ENCODE data around the gene B4GALNT4.
"Not testable (repeated sequence)": the region's sequence is repeated elsewhere in the genome, so short reads cannot be mapped to it uniquely, and the experiment has no call there.

B4GALNT4 gene

DNA sequence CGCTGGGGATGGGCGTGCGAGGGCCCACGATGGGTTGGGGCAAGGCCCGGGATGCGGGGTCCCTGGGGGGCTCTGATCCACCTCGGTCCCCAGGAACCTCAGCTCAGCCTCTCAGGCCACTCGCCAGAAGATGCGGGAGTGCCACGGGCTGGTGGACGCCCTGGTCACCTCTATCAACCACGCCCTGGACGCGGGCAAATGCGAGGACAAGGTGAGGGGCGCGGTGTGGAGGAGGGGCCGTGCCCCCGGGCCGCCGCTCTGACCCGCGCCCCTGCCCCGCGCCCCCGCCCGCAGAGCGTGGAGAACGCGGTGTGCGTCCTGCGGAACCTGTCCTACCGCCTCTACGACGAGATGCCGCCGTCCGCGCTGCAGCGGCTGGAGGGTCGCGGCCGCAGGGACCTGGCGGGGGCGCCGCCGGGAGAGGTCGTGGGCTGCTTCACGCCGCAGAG, 31.0 kb downstream of the B4GALNT4 start:
- POLR2A ChIA-PET, result no interaction called here
- DNase-seq (ENCODE audit: extremely low spot score), result no peak
- CTCF ChIA-PET, result no interaction called here
- no peak for TF ChIP-seq L3MBTL2 (conservative IDR thresholded peaks at IDR 0.05)
- TF ChIP-seq NFRKB (IDR thresholded peaks at IDR 0.05), result no peak
- no peak for TF ChIP-seq FOXK2 (IDR thresholded peaks at IDR 0.05)
- TF ChIP-seq HDGF (IDR thresholded peaks at IDR 0.05; ENCODE audit: borderline replicate concordance), result no peak
- no peak for TF ChIP-seq ARNT (IDR thresholded peaks at IDR 0.05)
- no peak for TF ChIP-seq CTBP1 (IDR thresholded peaks at IDR 0.05; ENCODE audit: borderline replicate concordance)
- TF ChIP-seq SUZ12 (IDR thresholded peaks at IDR 0.05), result no peak
- no peak for TF ChIP-seq ELF4 (IDR thresholded peaks at IDR 0.05)
- no peak for TF ChIP-seq ZNF384 (IDR thresholded peaks at IDR 0.05)
- no peak for TF ChIP-seq FOXM1 (IDR thresholded peaks at IDR 0.05; ENCODE audit: borderline replicate concordance)
- no peak for TF ChIP-seq SP1 (IDR thresholded peaks at IDR 0.05)
- no peak for TF ChIP-seq TARDBP (IDR thresholded peaks at IDR 0.05)
- TF ChIP-seq LEF1 (IDR thresholded peaks at IDR 0.05; ENCODE audit: borderline replicate concordance), result no peak
- TF ChIP-seq FOXA1 (IDR thresholded peaks at IDR 0.05), result no peak
- no peak for TF ChIP-seq BHLHE40 (IDR thresholded peaks at IDR 0.05; ENCODE audit: borderline replicate concordance)
- TF ChIP-seq, protein P1, sequence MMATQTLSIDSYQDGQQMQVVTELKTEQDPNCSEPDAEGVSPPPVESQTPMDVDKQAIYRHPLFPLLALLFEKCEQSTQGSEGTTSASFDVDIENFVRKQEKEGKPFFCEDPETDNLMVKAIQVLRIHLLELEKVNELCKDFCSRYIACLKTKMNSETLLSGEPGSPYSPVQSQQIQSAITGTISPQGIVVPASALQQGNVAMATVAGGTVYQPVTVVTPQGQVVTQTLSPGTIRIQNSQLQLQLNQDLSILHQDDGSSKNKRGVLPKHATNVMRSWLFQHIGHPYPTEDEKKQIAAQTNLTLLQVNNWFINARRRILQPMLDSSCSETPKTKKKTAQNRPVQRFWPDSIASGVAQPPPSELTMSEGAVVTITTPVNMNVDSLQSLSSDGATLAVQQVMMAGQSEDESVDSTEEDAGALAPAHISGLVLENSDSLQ (IDR thresholded peaks at IDR 0.05), result no peak

DNA sequence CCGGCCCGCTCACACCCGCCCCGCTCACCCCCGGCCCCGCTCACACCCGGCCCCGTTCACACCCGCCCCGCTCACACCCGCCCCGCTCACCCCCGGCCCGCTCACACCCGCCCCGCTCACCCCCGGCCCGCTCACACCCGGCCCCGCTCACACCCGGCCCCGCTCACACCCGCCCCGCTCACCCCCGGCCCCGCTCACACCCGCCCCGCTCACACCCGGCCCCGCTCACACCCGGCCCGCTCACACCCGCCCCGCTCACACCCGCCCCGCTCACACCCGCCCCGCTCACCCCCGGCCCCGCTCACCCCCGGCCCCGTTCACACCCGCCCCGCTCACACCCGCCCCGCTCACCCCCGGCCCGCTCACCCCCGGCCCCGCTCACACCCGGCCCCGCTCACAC, 31.9 kb downstream of the B4GALNT4 start:
- CTCF ChIA-PET; DNase-seq (ENCODE audit: extremely low spot score); POLR2A ChIA-PET: not testable (repeated sequence)

DNA sequence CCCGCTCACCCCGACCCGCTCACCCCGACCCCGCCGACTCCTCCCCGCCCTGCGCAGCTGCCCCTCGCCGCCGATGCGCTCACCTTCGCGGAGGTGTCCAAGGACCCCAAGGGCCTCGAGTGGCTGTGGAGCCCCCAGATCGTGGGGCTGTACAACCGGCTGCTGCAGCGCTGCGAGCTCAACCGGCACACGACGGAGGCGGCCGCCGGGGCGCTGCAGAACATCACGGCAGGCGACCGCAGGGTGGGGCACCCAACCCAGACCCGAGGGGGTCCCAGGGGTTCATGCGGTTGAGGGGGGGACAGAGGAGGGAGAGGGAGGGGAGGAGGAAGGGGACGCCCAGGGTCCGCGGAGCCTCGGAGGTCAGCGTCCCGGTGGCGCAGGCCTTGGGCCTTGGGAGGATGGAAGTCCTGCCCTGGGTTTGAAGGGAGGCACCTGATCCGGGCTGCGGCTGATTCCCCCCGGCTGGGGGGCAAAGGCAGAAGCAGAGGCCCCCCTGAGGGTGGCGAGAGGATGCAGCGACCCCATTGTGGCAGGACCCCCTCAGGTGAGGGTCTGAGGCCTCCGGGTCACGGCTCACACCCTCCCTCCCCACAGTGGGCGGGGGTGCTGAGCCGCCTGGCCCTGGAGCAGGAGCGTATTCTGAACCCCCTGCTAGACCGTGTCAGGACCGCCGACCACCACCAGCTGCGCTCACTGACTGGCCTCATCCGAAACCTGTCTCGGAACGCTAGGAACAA, 33.9 kb downstream of the B4GALNT4 start:
- no peak for DNase-seq (ENCODE audit: extremely low spot score)
- no peak for TF ChIP-seq SUZ12 (IDR thresholded peaks at IDR 0.05)
- no peak for TF ChIP-seq TARDBP (IDR thresholded peaks at IDR 0.05)
- no peak for TF ChIP-seq SP1 (IDR thresholded peaks at IDR 0.05)
- TF ChIP-seq ARNT (IDR thresholded peaks at IDR 0.05), result no peak
- no peak for TF ChIP-seq BHLHE40 (IDR thresholded peaks at IDR 0.05; ENCODE audit: borderline replicate concordance)
- no peak for TF ChIP-seq CTBP1 (IDR thresholded peaks at IDR 0.05; ENCODE audit: borderline replicate concordance)
- TF ChIP-seq, protein P1 (IDR thresholded peaks at IDR 0.05), result no peak
- TF ChIP-seq LEF1 (IDR thresholded peaks at IDR 0.05; ENCODE audit: borderline replicate concordance), result no peak
- TF ChIP-seq L3MBTL2 (conservative IDR thresholded peaks at IDR 0.05), result no peak
- no peak for TF ChIP-seq HDGF (IDR thresholded peaks at IDR 0.05; ENCODE audit: borderline replicate concordance)
- TF ChIP-seq FOXA1 (IDR thresholded peaks at IDR 0.05), result no peak
- TF ChIP-seq ELF4 (IDR thresholded peaks at IDR 0.05), result no peak
- TF ChIP-seq ZNF384 (IDR thresholded peaks at IDR 0.05), result no peak
- TF ChIP-seq NFRKB (IDR thresholded peaks at IDR 0.05), result no peak
- TF ChIP-seq FOXK2 (IDR thresholded peaks at IDR 0.05), result no peak
- TF ChIP-seq FOXM1 (IDR thresholded peaks at IDR 0.05; ENCODE audit: borderline replicate concordance), result no peak
- ChIA-PET CTCF (no interaction called here), POLR2A (no interaction called here)

DNA sequence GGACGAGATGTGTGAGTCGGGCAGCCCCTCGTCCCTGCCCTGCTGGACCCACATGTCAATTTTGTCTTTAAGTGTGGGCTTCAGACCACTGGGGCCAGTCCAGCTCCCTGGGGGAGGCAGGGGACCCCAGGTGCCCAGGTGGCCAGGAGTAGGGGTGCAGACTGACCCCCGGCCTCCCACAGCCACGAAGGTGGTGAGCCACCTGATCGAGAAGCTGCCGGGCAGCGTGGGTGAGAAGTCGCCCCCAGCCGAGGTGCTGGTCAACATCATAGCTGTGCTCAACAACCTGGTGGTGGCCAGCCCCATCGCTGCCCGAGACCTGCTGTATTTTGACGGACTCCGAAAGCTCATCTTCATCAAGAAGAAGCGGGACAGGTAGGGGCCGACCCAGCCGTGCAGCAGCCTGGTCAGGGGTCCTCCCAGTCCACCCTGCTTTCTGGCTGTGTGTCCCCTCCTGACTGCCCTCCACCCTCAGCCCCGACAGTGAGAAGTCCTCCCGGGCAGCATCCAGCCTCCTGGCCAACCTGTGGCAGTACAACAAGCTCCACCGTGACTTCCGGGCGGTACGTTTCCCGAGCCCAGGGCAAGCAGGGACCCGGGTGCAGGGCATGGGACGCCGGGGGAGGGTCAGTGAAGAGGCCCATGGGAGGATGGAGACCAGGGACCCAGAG, 34.6 kb downstream of the B4GALNT4 start:
- CTCF ChIA-PET, result no interaction called here
- POLR2A ChIA-PET, result no interaction called here
- TF ChIP-seq CTBP1 (IDR thresholded peaks at IDR 0.05; ENCODE audit: borderline replicate concordance), result no peak
- TF ChIP-seq SP1 (IDR thresholded peaks at IDR 0.05), result no peak
- no peak for TF ChIP-seq ARNT (IDR thresholded peaks at IDR 0.05)
- TF ChIP-seq SUZ12 (IDR thresholded peaks at IDR 0.05), result no peak
- TF ChIP-seq TARDBP (IDR thresholded peaks at IDR 0.05), result no peak
- no peak for TF ChIP-seq BHLHE40 (IDR thresholded peaks at IDR 0.05; ENCODE audit: borderline replicate concordance)
- TF ChIP-seq, protein P1 (IDR thresholded peaks at IDR 0.05), result no peak
- TF ChIP-seq NFRKB (IDR thresholded peaks at IDR 0.05), result no peak
- DNase-seq (ENCODE audit: extremely low spot score), result no peak

DNA sequence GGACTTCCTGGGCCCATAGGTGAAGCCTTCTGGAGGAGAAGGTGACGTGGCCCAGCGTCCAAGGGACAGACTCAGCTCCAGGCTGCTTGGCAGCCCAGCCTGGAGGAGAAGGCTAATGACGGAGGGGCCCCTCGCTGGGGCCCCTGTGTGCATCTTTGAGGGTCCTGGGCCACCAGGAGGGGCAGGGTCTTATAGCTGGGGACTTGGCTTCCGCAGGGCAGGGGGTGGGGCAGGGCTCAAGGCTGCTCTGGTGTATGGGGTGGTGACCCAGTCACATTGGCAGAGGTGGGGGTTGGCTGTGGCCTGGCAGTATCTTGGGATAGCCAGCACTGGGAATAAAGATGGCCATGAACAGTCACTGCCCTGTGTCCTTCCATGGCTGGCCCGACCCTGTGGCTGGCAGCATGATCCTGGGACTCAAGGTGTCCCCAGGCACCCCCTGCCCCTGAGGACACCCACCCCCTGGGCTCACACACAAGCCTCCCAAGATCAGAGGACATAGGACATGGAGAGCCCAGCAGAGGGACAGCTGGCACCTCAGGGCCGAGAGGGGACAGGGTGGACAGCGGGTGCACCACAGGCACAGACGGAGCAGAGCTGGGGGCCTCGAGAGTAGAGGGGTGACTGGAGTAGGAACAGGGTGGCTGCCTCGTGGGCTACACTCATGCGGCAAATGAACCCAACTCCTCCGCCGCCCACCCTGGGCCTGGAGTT, 35.4 kb downstream of the B4GALNT4 start:
- ChIA-PET POLR2A (no interaction called here), CTCF (no interaction called here)
- no peak for DNase-seq (ENCODE audit: extremely low spot score)
- TF ChIP-seq LEF1 (IDR thresholded peaks at IDR 0.05; ENCODE audit: borderline replicate concordance) (no peak), SUZ12 (IDR thresholded peaks at IDR 0.05) (no peak), ELF4 (IDR thresholded peaks at IDR 0.05) (no peak), FOXA1 (IDR thresholded peaks at IDR 0.05) (no peak), L3MBTL2 (conservative IDR thresholded peaks at IDR 0.05) (no peak), CTBP1 (IDR thresholded peaks at IDR 0.05; ENCODE audit: borderline replicate concordance) (no peak), BHLHE40 (IDR thresholded peaks at IDR 0.05; ENCODE audit: borderline replicate concordance) (no peak), NFRKB (IDR thresholded peaks at IDR 0.05) (no peak), FOXM1 (IDR thresholded peaks at IDR 0.05; ENCODE audit: borderline replicate concordance) (no peak), ZNF384 (IDR thresholded peaks at IDR 0.05) (no peak), TARDBP (IDR thresholded peaks at IDR 0.05) (no peak), HDGF (IDR thresholded peaks at IDR 0.05; ENCODE audit: borderline replicate concordance) (no peak), ARNT (IDR thresholded peaks at IDR 0.05) (no peak), SP1 (IDR thresholded peaks at IDR 0.05) (no peak), FOXK2 (IDR thresholded peaks at IDR 0.05) (no peak)

All from HEK293T (cell line).